GM12892 (cell line): ENCODE data around the gene PDIA6.

Experiments used
- POLR2A ChIP-seq: IDR thresholded peaks from 2 replicates; pipeline ENCODE4 v1.6.1; 2011; ENCODE audit warnings: low read depth, low read length, control low read depth
- POLR2AphosphoS5 ChIP-seq: IDR thresholded peaks from 2 replicates; pipeline ENCODE4 v1.6.1; 2011; ENCODE audit warnings: low read depth, low read length, control low read depth
- TAF1 ChIP-seq: IDR thresholded peaks from 2 replicates; pipeline ENCODE4 v1.6.1; 2011; ENCODE audit warnings: low read depth, mild to moderate bottlenecking, control low read depth, low read length, borderline replicate concordance

DNA sequence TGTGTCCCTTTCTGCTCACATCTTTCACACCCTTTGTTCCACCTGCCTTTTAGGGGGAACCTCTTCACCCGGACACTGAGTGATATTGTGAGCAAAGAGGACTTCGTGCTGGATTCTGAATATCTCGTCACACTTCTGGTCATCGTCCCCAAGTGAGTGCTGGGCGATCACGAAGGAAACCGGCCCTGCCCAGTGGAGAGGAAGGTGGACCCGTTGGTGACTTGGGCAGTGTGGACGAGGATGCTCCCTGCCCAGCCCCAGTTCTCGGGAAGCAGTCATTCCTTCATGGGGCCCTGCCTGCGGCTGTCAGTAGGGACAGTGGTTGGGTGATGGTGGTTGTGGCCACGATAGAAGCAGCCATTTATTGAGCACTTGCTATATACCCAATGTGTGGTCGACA is 40.8 kb downstream of the PDIA6 start:
- TF ChIP-seq POLR2AphosphoS5 (no peak), POLR2A (no peak), TAF1 (no peak)
